Gastroesophageal sphincter (tissue), 3 donors: ENCODE results near the gene PREX1.

Experiments used
- CTCF ChIP-seq, 4 experiments: fragments of 200-600 bp in 2 of 4; fragments of 450-650 bp in 2 of 4; sonication (generic) in 1 of 4; IDR thresholded peaks; one replicate each; pipeline ENCODE4 v1.5.1; 2017 to 2019; ENCODE audit warnings: antibody characterized with exemption in 4 of 4, mild to moderate bottlenecking in 2 of 4, moderate library complexity in 2 of 4
- EP300 ChIP-seq: sonication (generic); formaldehyde crosslinking; IDR thresholded peaks from one replicate; pipeline ENCODE4 v1.6.1; 2017; ENCODE audit warnings: antibody characterized with exemption, mild to moderate bottlenecking
- POLR2A ChIP-seq, 2 donors: fragments of 450-650 bp; IDR thresholded peaks; one replicate each; pipeline ENCODE4 v1.6.1; 2017; ENCODE audit warnings: antibody characterized with exemption in 2 of 2, mild to moderate bottlenecking in 2 of 2, moderate library complexity in 1 of 2
- POLR2AphosphoS5 ChIP-seq: sonication (generic); formaldehyde crosslinking; IDR thresholded peaks from one replicate; pipeline ENCODE4 v1.6.1; 2017; ENCODE audit warnings: antibody characterized with exemption

- no peak for TF ChIP-seq CTCF (IDR thresholded peaks at IDR 0.05)
- TF ChIP-seq POLR2AphosphoS5, result no peak
- no peak for TF ChIP-seq POLR2A (IDR thresholded peaks at IDR 0.05)
- no peak for TF ChIP-seq EP300
Observed at GRCh38 chr20:48728042-48728825, 99.6 kb downstream of the PREX1 start.
